Nephron (organoid): ENCODE results near the gene CACNA2D1.

Experiments used
- H3K27ac Mint-ChIP-seq, 3 experiments: 2 replicates each; pipeline ENCODE4 v1.8.0; 2020; ENCODE audit warnings: mixed read lengths in 3 of 3, mild to moderate bottlenecking in 2 of 3, moderate library complexity in 1 of 3
- H3K27me3 Mint-ChIP-seq: 2 replicates; pipeline ENCODE4 v1.8.0; 2021; ENCODE audit warnings: low read depth, mild to moderate bottlenecking, moderate library complexity, mixed read lengths
- H3K36me3 Mint-ChIP-seq: 2 replicates; pipeline ENCODE4 v1.8.0; 2020; ENCODE audit warnings: low read depth, mixed read lengths
- H3K4me1 Mint-ChIP-seq: 2 replicates; pipeline ENCODE4 v1.8.0; 2020; ENCODE audit warnings: mixed read lengths
- H3K4me3 Mint-ChIP-seq, 3 experiments: 2 replicates each; pipeline ENCODE4 v1.8.0; 2020; ENCODE audit warnings: mild to moderate bottlenecking in 3 of 3, mixed read lengths in 3 of 3, moderate library complexity in 2 of 3
- H3K9me3 Mint-ChIP-seq: 2 replicates; pipeline ENCODE4 v1.8.0; 2020; ENCODE audit warnings: mixed read lengths
- TF ChIP-seq, protein P1 (sequence below), 3 experiments: fragments of 200-600 bp; sonication (generic); IDR thresholded peaks; one replicate each; pipeline ENCODE4 v1.5.0; 2021; ENCODE audit warnings: antibody characterized with exemption in 3 of 3; ENCODE audit not compliant: unreplicated experiment in 3 of 3

CACNA2D1 gene

GRCh38 chr7:82067628-82068264 lies 375.8 kb downstream of the CACNA2D1 start:
- H3K36me3 Mint-ChIP-seq: peaks cover 10% of the 10 kb centered on the region

DNA sequence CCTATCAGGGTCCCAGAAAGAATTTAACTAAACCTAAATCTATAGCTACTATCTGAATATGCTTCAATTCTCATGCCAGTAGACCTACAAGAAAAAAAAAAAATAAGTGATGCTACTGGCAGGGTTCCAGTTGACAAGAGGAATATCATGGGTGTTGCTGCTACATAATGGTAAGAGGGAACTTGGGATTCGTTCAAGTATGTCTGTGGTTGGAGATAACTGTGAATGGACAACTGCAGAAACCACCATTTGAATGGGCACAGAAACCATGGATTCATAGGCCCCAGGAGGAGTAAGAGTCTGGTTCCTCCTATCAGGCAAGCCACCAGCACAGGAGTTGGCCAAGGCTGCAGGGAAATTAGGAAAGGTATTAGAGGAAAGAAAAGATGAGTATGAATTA lies 386.1 kb downstream of the CACNA2D1 start:
- H3K27ac Mint-ChIP-seq: no peak overlapping the region
- peaks cover 23% of the 10 kb centered on the region for H3K36me3 Mint-ChIP-seq
- no peaks in the 10 kb centered on the region for H3K27me3 Mint-ChIP-seq
- no peak overlapping the region for H3K4me3 Mint-ChIP-seq
- H3K9me3 Mint-ChIP-seq: no peaks in the 10 kb centered on the region
- no peaks in the 10 kb centered on the region for H3K4me1 Mint-ChIP-seq
- TF ChIP-seq, protein P1, sequence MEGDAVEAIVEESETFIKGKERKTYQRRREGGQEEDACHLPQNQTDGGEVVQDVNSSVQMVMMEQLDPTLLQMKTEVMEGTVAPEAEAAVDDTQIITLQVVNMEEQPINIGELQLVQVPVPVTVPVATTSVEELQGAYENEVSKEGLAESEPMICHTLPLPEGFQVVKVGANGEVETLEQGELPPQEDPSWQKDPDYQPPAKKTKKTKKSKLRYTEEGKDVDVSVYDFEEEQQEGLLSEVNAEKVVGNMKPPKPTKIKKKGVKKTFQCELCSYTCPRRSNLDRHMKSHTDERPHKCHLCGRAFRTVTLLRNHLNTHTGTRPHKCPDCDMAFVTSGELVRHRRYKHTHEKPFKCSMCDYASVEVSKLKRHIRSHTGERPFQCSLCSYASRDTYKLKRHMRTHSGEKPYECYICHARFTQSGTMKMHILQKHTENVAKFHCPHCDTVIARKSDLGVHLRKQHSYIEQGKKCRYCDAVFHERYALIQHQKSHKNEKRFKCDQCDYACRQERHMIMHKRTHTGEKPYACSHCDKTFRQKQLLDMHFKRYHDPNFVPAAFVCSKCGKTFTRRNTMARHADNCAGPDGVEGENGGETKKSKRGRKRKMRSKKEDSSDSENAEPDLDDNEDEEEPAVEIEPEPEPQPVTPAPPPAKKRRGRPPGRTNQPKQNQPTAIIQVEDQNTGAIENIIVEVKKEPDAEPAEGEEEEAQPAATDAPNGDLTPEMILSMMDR (IDR thresholded peaks at IDR 0.05; ENCODE audit: unreplicated experiment in 3 of 3): no peak

More at GRCh38 chr7:82067628-82068264, 375.8 kb downstream of the CACNA2D1 start:
- H3K4me3 Mint-ChIP-seq: no peak overlapping the region
- H3K9me3 Mint-ChIP-seq: no peaks in the 10 kb centered on the region
- H3K27me3 Mint-ChIP-seq: no peaks in the 10 kb centered on the region
- H3K4me1 Mint-ChIP-seq: no peaks in the 10 kb centered on the region
- TF ChIP-seq, protein P1 (IDR thresholded peaks at IDR 0.05; ENCODE audit: unreplicated experiment in 3 of 3): no peak
- H3K27ac Mint-ChIP-seq: no peak overlapping the region

DNA sequence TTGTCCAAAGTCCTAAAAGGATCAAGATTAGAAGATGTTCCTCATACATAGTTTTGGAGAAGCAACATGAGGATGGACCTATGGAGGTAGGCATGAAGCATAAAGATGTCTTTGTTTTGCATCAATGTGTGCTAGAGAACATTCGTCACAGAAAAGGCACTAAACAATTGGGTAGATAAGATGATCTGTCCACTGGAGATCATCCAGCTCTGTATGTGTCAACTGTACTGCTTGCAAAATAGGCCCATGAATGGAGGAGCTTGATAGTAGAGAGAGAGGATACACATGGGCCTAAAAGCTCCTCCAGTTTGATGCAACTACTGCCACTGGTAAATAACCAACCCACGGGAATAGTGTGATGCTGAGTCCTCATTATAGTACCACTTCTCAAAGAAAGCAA lies 387.3 kb downstream of the CACNA2D1 start:
- no peak overlapping the region for H3K4me3 Mint-ChIP-seq
- H3K9me3 Mint-ChIP-seq: no peaks in the 10 kb centered on the region
- H3K36me3 Mint-ChIP-seq: peaks cover 23% of the 10 kb centered on the region
- H3K27me3 Mint-ChIP-seq: no peaks in the 10 kb centered on the region
- no peak overlapping the region for H3K27ac Mint-ChIP-seq
- H3K4me1 Mint-ChIP-seq: no peaks in the 10 kb centered on the region
- TF ChIP-seq, protein P1 (IDR thresholded peaks at IDR 0.05; ENCODE audit: unreplicated experiment in 3 of 3): no peak

DNA sequence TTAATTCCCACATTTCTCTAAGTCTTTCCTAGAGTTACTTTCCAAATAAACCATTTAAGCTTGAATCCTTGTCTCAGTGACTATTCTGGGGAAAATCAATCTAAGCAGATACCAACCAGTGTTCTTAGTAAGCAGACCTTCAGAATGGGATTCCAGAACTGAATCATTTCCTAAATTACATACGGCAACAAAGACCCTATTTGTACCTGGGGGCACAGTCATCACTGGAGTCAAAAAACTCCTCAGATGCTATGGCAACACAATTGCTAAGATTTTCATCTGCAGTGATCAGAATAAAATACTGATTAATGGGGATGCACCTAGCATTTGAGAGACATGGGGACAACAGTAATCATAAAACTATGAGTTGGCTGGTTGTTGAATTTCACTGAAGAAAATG lies 389.0 kb downstream of the CACNA2D1 start:
- Mint-ChIP-seq H3K27ac (no peak overlapping the region), H3K4me3 (no peak overlapping the region), H3K9me3 (no peaks in the 10 kb centered on the region), H3K4me1 (peaks cover 7% of the 10 kb centered on the region), H3K36me3 (peaks cover 14% of the 10 kb centered on the region), H3K27me3 (no peaks in the 10 kb centered on the region)
- TF ChIP-seq, protein P1 (IDR thresholded peaks at IDR 0.05; ENCODE audit: unreplicated experiment in 3 of 3): no peak

DNA sequence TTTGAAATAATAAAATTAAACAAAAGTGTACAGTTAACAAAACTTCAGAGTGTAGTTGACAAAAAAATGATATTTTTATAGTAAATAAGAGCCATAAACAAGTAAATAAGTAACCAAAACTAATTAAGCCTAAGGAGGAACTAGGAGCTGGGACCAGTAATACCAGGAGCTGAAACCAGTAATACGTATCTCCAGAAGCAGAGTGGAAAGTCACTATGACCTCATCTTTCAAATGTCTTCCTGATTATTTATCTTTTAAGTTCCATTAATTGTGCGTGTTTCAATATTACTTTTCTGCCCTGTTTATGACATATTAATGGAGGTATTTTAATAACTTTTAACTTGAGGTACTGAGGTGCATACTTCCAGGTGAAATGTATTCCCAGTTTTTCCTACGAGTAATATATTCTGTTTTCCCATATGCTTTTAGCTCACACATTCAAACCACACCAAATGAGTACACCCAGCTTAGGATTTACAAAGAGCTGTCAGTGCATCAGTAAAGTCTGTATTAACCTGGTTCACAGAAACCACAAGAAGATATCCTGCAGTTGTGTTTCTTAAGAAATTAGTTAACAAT lies 390.0 kb downstream of the CACNA2D1 start:
- TF ChIP-seq, protein P1 (IDR thresholded peaks at IDR 0.05; ENCODE audit: unreplicated experiment in 3 of 3): no peak
- H3K4me1 Mint-ChIP-seq: peaks cover 10% of the 10 kb centered on the region

DNA sequence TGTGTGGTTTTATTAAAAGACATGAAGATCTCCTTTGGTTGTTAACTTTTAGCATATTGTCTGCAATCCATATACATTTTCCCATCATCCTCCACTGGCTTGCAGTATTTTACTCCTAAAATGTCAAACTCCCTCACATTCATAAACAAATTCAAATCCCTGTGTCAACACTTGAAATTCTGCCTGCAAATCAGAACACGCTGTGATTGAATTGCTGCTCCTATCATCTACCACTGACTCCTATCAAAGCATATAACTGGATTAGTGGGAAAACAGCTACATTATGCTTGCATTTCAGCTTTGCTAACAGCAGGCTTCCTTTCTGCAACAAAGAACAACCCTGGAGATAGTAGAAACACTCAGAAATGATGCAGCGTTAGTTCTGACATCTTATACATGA lies 392.0 kb downstream of the CACNA2D1 start:
- Mint-ChIP-seq H3K9me3 (no peaks in the 10 kb centered on the region), H3K4me3 (no peak overlapping the region), H3K4me1 (peaks cover 10% of the 10 kb centered on the region), H3K27ac (no peak overlapping the region), H3K36me3 (peaks cover 7% of the 10 kb centered on the region), H3K27me3 (no peaks in the 10 kb centered on the region)
- TF ChIP-seq, protein P1 (IDR thresholded peaks at IDR 0.05; ENCODE audit: unreplicated experiment in 3 of 3): no peak

More for the DNA sequence above, 390.0 kb downstream of the CACNA2D1 start:
- Mint-ChIP-seq H3K36me3 (peaks cover 7% of the 10 kb centered on the region), H3K4me3 (no peak overlapping the region), H3K9me3 (no peaks in the 10 kb centered on the region), H3K27me3 (no peaks in the 10 kb centered on the region), H3K27ac (no peak overlapping the region)
